SK-N-SH (cell line): ENCODE data around the gene MCM10.

ENCODE experiments used
- CHD2 ChIP-seq: fragments of 150-350 bp; IDR thresholded peaks from 2 replicates; pipeline ENCODE4 v1.6.1; 2018; ENCODE audit warnings: low read length; ENCODE audit not compliant: partially characterized antibody
- CTCF ChIP-seq: fragments of 200-600 bp; sonication (generic); IDR thresholded peaks from 2 replicates; pipeline ENCODE4 v1.6.1; 2017; ENCODE audit warnings: antibody characterized with exemption, mild to moderate bottlenecking, moderate library complexity
- ELF1 ChIP-seq: IDR thresholded peaks from 2 replicates; pipeline ENCODE4 v1.4.0; 2012
- GABPA ChIP-seq: IDR thresholded peaks from 2 replicates; pipeline ENCODE4 v1.4.0; 2012; ENCODE audit warnings: low read depth, mild to moderate bottlenecking
- MAX ChIP-seq: IDR thresholded peaks from 2 replicates; pipeline ENCODE4 v1.4.0; 2012; ENCODE audit warnings: low read depth
- MEF2A ChIP-seq: IDR thresholded peaks from 2 replicates; pipeline ENCODE4 v1.4.0; 2012; ENCODE audit warnings: low read depth, borderline replicate concordance
- PBX3 ChIP-seq: IDR thresholded peaks from 2 replicates; pipeline ENCODE4; 2012
- POLR2AphosphoS5 ChIP-seq: IDR thresholded peaks from 2 replicates; pipeline ENCODE4 v1.6.1; 2012; ENCODE audit warnings: low read depth, low read length
- RAD21 ChIP-seq: IDR thresholded peaks from 2 replicates; pipeline ENCODE4 v1.6.1; 2012; ENCODE audit warnings: mild to moderate bottlenecking, low read length
- RCOR1 ChIP-seq: fragments of 150-350 bp; IDR thresholded peaks from 2 replicates; pipeline ENCODE4 v1.6.1; 2017; ENCODE audit warnings: antibody characterized with exemption, low read length
- SIN3A ChIP-seq: IDR thresholded peaks from 2 replicates; pipeline ENCODE4 v1.6.1; 2012; ENCODE audit warnings: low read depth, mild to moderate bottlenecking, low read length, moderate library complexity, borderline replicate concordance
- TAF1 ChIP-seq: IDR thresholded peaks from 2 replicates; pipeline ENCODE4 v1.6.1; 2012; ENCODE audit warnings: low read depth, mild to moderate bottlenecking, low read length, moderate library complexity, borderline replicate concordance
- TCF12 ChIP-seq: IDR thresholded peaks from 2 replicates; pipeline ENCODE4 v1.4.0; 2012
- YY1 ChIP-seq: IDR thresholded peaks from 2 replicates; pipeline ENCODE4 v1.4.0; 2012; ENCODE audit warnings: low read depth, mild to moderate bottlenecking

- TF ChIP-seq CTCF (no peak), YY1 (no peak), GABPA (no peak), MAX (no peak), RAD21 (no peak), SIN3A (no peak), POLR2AphosphoS5 (no peak), CHD2 (no peak), ELF1 (no peak), PBX3 (no peak), RCOR1 (no peak), MEF2A (no peak), TCF12 (no peak), TAF1 (no peak)
Measured at GRCh38 chr10:13193637-13194036, 32.3 kb downstream of the MCM10 start.
